Measurements from ENCODE around the gene GNPTG. TPM values are rescaled to one million over a fixed set of nuclear protein-coding genes. Genes with fewer than 3 reads are reported as not detected.

Gene GNPTG
- total RNA-seq: 10 to 100 TPM; 43.2 to 46.5 TPM

- Mint-ChIP-seq H3K27me3 (no peaks in the 10 kb centered on the region), H3K4me1 (peaks cover 23% of the 10 kb centered on the region), H3K36me3 (no peaks in the 10 kb centered on the region), H3K27ac (peak within 1 kb of the TSS; percentile 84), H3K4me3 (peak within 1 kb of the TSS; percentile 92), H3K9me3 (no peaks in the 10 kb centered on the region)
- POLR2A ChIA-PET: interaction anchor here (0.9 to 2.0 kb wide), 3 partner anchors 9 to 47 kb away, joined by 3 to 4 read pairs (median 4); no protein-coding TSS in a partner anchor
- ATAC-seq (ENCODE audit: low read depth) (peak; percentile 85), DNase-seq (peak; percentile 96)
Observed at GRCh38 chr16:1351582-1352362, at the start of gene GNPTG, which contains the start of gene TSR3. TSS of gene GNPTG (plus strand) at chr16:1351931. CDS start at chr16:1351966, 35 bp downstream. TSS of gene TSR3 (minus strand) at chr16:1351878. CDS start at chr16:1351804, 74 bp downstream.

DNA sequence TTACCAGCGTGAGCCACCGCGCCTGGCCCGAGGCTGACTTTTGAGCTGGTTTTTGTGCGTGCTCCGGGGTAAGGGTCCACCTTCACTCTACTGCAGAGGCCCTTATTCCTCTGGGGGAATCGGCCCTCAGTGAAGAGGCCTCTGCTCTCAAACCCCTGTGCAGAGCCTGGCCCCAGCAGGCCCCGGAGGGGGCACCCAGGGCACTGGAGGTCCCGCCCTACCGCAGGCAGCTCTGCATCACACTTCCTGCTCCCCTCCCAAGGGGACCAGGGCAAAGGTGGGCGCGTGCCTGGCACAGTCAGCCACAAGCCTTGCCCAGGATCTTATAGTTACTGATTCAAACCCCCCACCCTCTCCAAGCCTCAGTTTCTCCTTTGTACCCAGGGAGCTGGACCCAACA, 45.9 kb upstream of the GNPTG start:
- peaks cover 35% of the 10 kb centered on the region for H3K4me1 Mint-ChIP-seq
- no peaks in the 10 kb centered on the region for H3K9me3 Mint-ChIP-seq
- DNase-seq: no peak
- H3K4me3 Mint-ChIP-seq: peak overlapping the region; percentile 30
- H3K36me3 Mint-ChIP-seq: peaks cover 8% of the 10 kb centered on the region
- ATAC-seq (ENCODE audit: low read depth): no peak
- POLR2A ChIA-PET: interaction anchor here (1.2 kb wide), 1 partner anchor 306 kb away, joined by 3 read pairs; the partner anchor contains the start of gene IFT140
- H3K27ac Mint-ChIP-seq: peak overlapping the region; percentile 73
- H3K27me3 Mint-ChIP-seq: no peaks in the 10 kb centered on the region

GRCh38 chr16:1306334-1306733, 45.4 kb upstream of the GNPTG start:
- H3K9me3 Mint-ChIP-seq: no peaks in the 10 kb centered on the region
- ATAC-seq (ENCODE audit: low read depth): no peak
- H3K4me3 Mint-ChIP-seq: peak overlapping the region; percentile 30
- H3K27ac Mint-ChIP-seq: peak overlapping the region; percentile 73
- H3K27me3 Mint-ChIP-seq: no peaks in the 10 kb centered on the region
- H3K4me1 Mint-ChIP-seq: peaks cover 40% of the 10 kb centered on the region
- DNase-seq: no peak
- POLR2A ChIA-PET: interaction anchor here (1.2 kb wide), 1 partner anchor 305 kb away, joined by 3 read pairs; the partner anchor contains the start of gene IFT140
- H3K36me3 Mint-ChIP-seq: peaks cover 11% of the 10 kb centered on the region

DNA sequence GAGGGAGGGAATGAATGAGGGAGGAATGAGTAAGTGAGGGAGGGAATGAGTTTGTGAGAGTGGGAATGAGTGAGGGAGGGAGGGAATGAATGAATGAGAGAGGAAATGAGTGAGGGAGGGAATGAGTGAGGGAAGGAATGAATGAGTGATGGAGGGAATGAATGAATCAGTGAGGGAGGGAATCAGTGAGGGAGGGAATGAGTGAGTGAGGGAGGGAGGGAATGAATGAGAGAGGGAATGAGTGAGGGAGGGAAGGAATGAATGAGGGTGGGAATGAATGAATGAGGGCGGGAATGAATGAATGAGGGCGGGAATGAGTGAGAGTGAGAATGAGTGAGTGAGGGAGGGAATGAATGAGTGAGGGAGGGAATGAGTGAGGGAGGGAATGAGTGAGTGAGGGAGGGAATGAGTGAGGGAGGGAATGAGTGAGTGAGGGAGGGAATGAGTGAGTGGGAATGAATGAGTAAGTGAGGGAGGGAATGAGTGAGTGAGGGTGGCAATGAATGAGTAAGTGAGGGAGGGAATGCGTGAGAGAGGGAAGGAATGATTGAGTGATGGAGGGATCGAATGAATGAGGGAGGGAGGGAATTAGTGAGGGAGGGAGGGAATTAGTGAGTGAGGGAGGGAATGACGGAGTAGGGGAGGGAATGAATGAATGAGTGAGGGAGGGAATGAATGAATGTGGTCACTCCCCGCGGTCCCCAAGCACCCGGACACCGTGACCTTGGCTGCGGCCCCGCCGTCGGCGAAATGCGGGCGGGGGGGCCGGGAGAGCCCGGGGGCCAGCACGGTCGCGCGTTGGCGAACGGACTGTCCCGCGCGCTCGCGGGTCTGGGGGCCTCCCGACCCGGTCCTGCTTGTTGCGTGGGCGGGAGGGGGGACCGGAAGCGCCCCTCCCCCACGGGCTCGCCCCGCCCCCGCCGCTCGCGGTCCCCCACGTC, 43.4 kb upstream of the GNPTG start:
- POLR2A ChIA-PET: interaction anchor here (0.6 to 1.6 kb wide), 4 partner anchors 24 to 474 kb away, joined by 3 to 13 read pairs (median 9); partner anchors contain the start of genes BAIAP3, CRAMP1, IFT140 and NUBP2
- Mint-ChIP-seq H3K9me3 (no peaks in the 10 kb centered on the region), H3K36me3 (peaks cover 11% of the 10 kb centered on the region), H3K27me3 (no peaks in the 10 kb centered on the region), H3K4me1 (peaks cover 41% of the 10 kb centered on the region), H3K27ac (peak overlapping the region; percentile 99), H3K4me3 (peak overlapping the region; percentile 90)
- no peak for ATAC-seq (ENCODE audit: low read depth)
- DNase-seq: no peak

DNA sequence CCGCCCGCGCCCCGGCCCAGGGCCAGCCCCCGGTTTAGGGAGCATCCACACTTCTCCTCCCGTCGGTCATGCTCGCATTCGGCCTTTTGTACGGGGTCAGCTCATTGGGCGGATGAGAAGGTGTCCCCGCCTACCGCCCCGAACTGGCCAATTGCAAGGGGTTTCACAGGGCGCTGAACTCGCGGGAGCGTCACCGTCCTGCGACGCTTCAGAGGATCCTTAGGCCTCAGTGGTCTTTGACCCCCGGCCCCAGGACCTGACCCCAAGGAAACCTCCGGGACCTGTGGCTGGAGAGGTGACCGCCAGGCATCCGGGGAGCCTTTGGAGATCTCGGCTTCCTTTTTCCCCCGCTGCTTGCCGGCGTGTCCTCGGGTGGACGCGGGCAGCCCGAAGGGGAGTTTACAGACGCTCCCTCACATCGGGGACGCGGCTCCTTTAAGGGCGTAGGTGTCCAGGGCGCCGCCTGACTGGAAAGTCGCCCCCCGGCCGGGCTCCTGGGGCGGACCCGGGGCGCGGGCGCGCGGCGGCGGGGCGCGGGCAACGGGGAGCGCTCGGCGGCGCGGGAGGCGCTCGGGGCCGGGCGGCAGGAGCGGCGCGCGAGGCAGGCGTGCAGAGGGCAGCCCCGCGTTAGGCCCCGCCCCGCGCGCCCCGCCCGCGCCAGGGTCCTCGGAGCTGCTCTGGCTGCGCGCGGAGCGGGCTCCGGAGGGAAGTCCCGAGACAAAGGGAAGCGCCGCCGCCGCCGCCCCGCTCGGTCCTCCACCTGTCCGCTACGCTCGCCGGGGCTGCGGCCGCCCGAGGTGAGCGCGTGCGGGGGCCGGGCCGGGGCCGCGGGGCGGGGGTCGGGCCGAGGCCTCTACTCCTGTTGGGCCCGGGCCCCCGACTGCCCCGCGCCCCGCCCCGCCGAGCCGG, 42.5 kb upstream of the GNPTG start, which contains the start of gene UBE2I:
TSS of gene UBE2I (plus strand) at position 660 of the 909 bp plus-strand sequence. CDS start 4,395 bp downstream, outside the sequence.
- DNase-seq (peak; percentile 99), ATAC-seq (ENCODE audit: low read depth) (peak; percentile 62)
- POLR2A ChIA-PET: interaction anchor here (0.5 to 1.6 kb wide), 10 partner anchors 22 to 922 kb away, joined by 3 to 13 read pairs (median 5); partner anchors contain the start of genes BAIAP3, CRAMP1, IFT140 and MAPK8IP3
- Mint-ChIP-seq H3K27me3 (no peaks in the 10 kb centered on the region), H3K9me3 (no peaks in the 10 kb centered on the region), H3K27ac (peak within 1 kb of the TSS; percentile 99), H3K4me1 (peaks cover 33% of the 10 kb centered on the region), H3K4me3 (peak within 1 kb of the TSS; percentile 100), H3K36me3 (peaks cover 11% of the 10 kb centered on the region)

GRCh38 chr16:1309888-1310831, 41.6 kb upstream of the GNPTG start:
- POLR2A ChIA-PET: interaction anchor here (0.8 to 1.6 kb wide), 7 partner anchors 21 to 655 kb away, joined by 3 to 13 read pairs (median 5); partner anchors contain the start of genes CRAMP1, IFT140, MAPK8IP3 and RPS2
- Mint-ChIP-seq H3K4me3 (peak overlapping the region; percentile 100), H3K36me3 (peaks cover 11% of the 10 kb centered on the region), H3K27me3 (no peaks in the 10 kb centered on the region), H3K9me3 (no peaks in the 10 kb centered on the region), H3K4me1 (peaks cover 28% of the 10 kb centered on the region), H3K27ac (peak overlapping the region; percentile 98)
- DNase-seq: peak; percentile 77
- ATAC-seq (ENCODE audit: low read depth): peak; percentile 43

DNA sequence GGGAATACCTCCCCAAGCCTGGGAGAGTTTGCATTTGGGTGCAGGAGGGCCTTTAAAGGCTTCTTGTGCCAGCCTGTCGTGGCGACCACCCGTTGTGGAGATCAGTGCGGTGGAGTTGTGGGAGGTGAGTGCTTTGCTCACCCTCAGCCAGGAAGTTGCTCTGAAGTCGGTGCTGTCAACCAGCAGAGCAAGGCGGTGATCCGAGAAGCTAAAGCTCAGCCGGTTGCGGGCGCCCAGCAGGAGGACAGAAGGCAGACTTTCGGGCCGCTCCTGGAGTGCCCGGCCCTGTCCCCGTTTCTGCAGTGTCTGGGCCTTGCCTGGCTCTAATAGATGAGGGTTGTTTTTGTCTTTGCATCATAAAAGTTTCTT, 40.9 kb upstream of the GNPTG start:
- DNase-seq: peak; percentile 62
- H3K4me3 Mint-ChIP-seq: peak overlapping the region; percentile 100
- H3K36me3 Mint-ChIP-seq: peaks cover 13% of the 10 kb centered on the region
- peak overlapping the region; percentile 98 for H3K27ac Mint-ChIP-seq
- ATAC-seq (ENCODE audit: low read depth): peak; percentile 7
- peaks cover 27% of the 10 kb centered on the region for H3K4me1 Mint-ChIP-seq
- H3K27me3 Mint-ChIP-seq: no peaks in the 10 kb centered on the region
- H3K9me3 Mint-ChIP-seq: no peaks in the 10 kb centered on the region
- POLR2A ChIA-PET: no interaction called here

GRCh38 chr16:1311212-1311737, 40.5 kb upstream of the GNPTG start:
- Mint-ChIP-seq H3K4me3 (peak overlapping the region; percentile 100), H3K36me3 (peaks cover 13% of the 10 kb centered on the region), H3K9me3 (no peaks in the 10 kb centered on the region), H3K4me1 (peaks cover 24% of the 10 kb centered on the region), H3K27ac (peak overlapping the region; percentile 98), H3K27me3 (no peaks in the 10 kb centered on the region)
- DNase-seq (no peak), ATAC-seq (ENCODE audit: low read depth) (no peak)
- POLR2A ChIA-PET: no interaction called here

GRCh38 chr16:1311738-1312466, 39.8 kb upstream of the GNPTG start:
- Mint-ChIP-seq H3K9me3 (no peaks in the 10 kb centered on the region), H3K27me3 (no peaks in the 10 kb centered on the region), H3K4me1 (peaks cover 21% of the 10 kb centered on the region), H3K36me3 (peaks cover 13% of the 10 kb centered on the region), H3K4me3 (peak overlapping the region; percentile 100), H3K27ac (no peak overlapping the region)
- ATAC-seq (ENCODE audit: low read depth) (no peak), DNase-seq (no peak)
- POLR2A ChIA-PET: no interaction called here

DNA sequence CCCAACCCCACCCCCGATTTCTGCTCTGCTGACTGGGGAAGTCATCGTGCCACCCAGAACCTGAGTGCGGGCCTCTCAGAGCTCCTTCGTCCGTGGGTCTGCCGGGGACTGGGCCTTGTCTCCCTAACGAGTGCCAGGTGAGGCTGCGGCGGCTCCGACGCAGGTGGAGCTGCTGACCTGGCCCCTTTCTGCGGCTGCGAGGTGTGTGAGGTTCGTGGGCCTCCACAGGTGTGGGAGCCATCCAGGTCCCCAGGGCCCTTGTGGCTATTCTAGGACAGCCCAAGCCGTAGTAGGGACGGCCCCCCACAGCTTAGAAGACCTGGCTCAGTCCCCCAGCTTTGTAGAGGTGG, 39.3 kb upstream of the GNPTG start:
- no peaks in the 10 kb centered on the region for H3K9me3 Mint-ChIP-seq
- H3K4me3 Mint-ChIP-seq: no peak overlapping the region
- ATAC-seq (ENCODE audit: low read depth) (no peak), DNase-seq (no peak)
- peaks cover 21% of the 10 kb centered on the region for H3K4me1 Mint-ChIP-seq
- POLR2A ChIA-PET: no interaction called here
- peaks cover 13% of the 10 kb centered on the region for H3K36me3 Mint-ChIP-seq
- H3K27me3 Mint-ChIP-seq: no peaks in the 10 kb centered on the region
- no peak overlapping the region for H3K27ac Mint-ChIP-seq

- H3K27me3 Mint-ChIP-seq: no peaks in the 10 kb centered on the region
- H3K36me3 Mint-ChIP-seq: peaks cover 18% of the 10 kb centered on the region
- H3K4me3 Mint-ChIP-seq: no peak overlapping the region
- H3K27ac Mint-ChIP-seq: no peak overlapping the region
- POLR2A ChIA-PET: no interaction called here
- peaks cover 20% of the 10 kb centered on the region for H3K4me1 Mint-ChIP-seq
- ATAC-seq (ENCODE audit: low read depth) (no peak), DNase-seq (no peak)
- H3K9me3 Mint-ChIP-seq: no peaks in the 10 kb centered on the region
Observed at GRCh38 chr16:1312903-1313302, 38.8 kb upstream of the GNPTG start.

All from activated naive CD8-positive, alpha-beta T cell treated with anti-CD3 and anti-CD28 coated beads, Interleukin-2, amount 10 ng/mL, durations not matched to agents 7 days and 5 days (primary cell).